Endothelial cell of umbilical vein (primary cell): Measurements from ENCODE around the gene PPP4R4. TPM values are rescaled to one million over a fixed set of nuclear protein-coding genes. Genes with fewer than 3 reads are reported as not detected.

ENCODE experiments used
- BruUV-seq: library from RNA; stranded (reverse); fragments of 400-500 nt; replicated peaks from 2 replicates; lab custom pipeline; 2021; lab: Mats Ljungman, UMichigan
- CTCF ChIA-PET: fragments of 300-600, 350-600 bp; sonication (Branson Sonifier 250); formaldehyde crosslinking; loops from one replicate; lab custom pipeline; 2021; ENCODE audit warnings: antibody characterized with exemption, inconsistent platforms; lab: Charles Lee
- POLR2A ChIA-PET: fragments of 300-600, 350-600 bp; sonication (Branson Sonifier 250); formaldehyde crosslinking; loops from one replicate; lab custom pipeline; 2021; ENCODE audit warnings: antibody characterized with exemption, inconsistent platforms; lab: Charles Lee
- DNase-seq: peaks from one replicate; pipeline ENCODE4 v3.0.0-alpha.2; 2011; ENCODE audit warnings: low read depth, low spot score
- FAIRE-seq: peaks from 2 replicates; lab custom pipeline; 2011; peaks lifted over from hg19 to GRCh38; lab: Jason Lieb, UNC
- H2AFZ ChIP-seq: 2 replicates; pipeline ENCODE4 v1.6.0; 2012; ENCODE audit warnings: low read depth, low read length, control low read depth, inconsistent platforms
- H3K27ac ChIP-seq: 2 replicates; pipeline ENCODE4 v1.5.1; 2011; ENCODE audit warnings: low read depth, mild to moderate bottlenecking, control low read depth, low read length, moderate library complexity; ENCODE audit not compliant: insufficient read depth
- H3K27me3 ChIP-seq, 2 experiments: 2 replicates each; pipeline versions ENCODE4 v1.6.0 to v1.6.1; 2011; ENCODE audit warnings: low read length in 2 of 2, mixed read lengths in 1 of 2; ENCODE audit not compliant: control insufficient read depth in 2 of 2, insufficient read depth in 2 of 2
- H3K36me3 ChIP-seq, 2 experiments: 2 replicates in 1 of 2; 3 replicates in 1 of 2; pipeline ENCODE4 v1.5.1; 2011; ENCODE audit warnings: low read length in 2 of 2, mild to moderate bottlenecking in 1 of 2, moderate library complexity in 1 of 2; ENCODE audit not compliant: control insufficient read depth in 2 of 2, insufficient read depth in 2 of 2; ENCODE audit errors: extremely low read depth in 1 of 2
- H3K4me1 ChIP-seq: 3 replicates; pipeline ENCODE4 v1.5.1; 2011; ENCODE audit warnings: mild to moderate bottlenecking, low read length; ENCODE audit not compliant: control insufficient read depth, insufficient read depth; ENCODE audit errors: extremely low read depth
- H3K4me2 ChIP-seq: 2 replicates; pipeline ENCODE4 v1.6.1; 2011; ENCODE audit warnings: low read length, control low read depth, mixed read lengths; ENCODE audit not compliant: insufficient read depth
- H3K4me3 ChIP-seq, 3 experiments: fragments of 200-600 bp in 1 of 3; sonication (generic), shearing (Covaris generic) in 1 of 3; replicated peaks in 1 of 3; 2 replicates each; pipeline ENCODE4 v1.5.1; 2011 to 2016; ENCODE audit warnings: control low read depth in 3 of 3, low read length in 3 of 3, mild to moderate bottlenecking in 2 of 3, inconsistent platforms in 1 of 3, low read depth in 1 of 3, moderate library complexity in 1 of 3; ENCODE audit not compliant: insufficient read depth in 1 of 3
- H3K79me2 ChIP-seq: 2 replicates; pipeline ENCODE4 v1.6.0; 2012; ENCODE audit warnings: low read length, inconsistent platforms; ENCODE audit not compliant: control insufficient read depth, insufficient read depth
- H3K9ac ChIP-seq: replicated peaks from 2 replicates; pipeline ENCODE3; 2011; ENCODE audit warnings: low read length, control low read depth; ENCODE audit not compliant: insufficient read depth; ENCODE audit errors: extremely low read depth
- H3K9me1 ChIP-seq: replicated peaks from 3 replicates; pipeline ENCODE4 v1.6.0; 2011; ENCODE audit warnings: mild to moderate bottlenecking, low read length; ENCODE audit not compliant: control insufficient read depth, insufficient read depth; ENCODE audit errors: extremely low read depth
- H3K9me3 ChIP-seq: replicated peaks from 2 replicates; pipeline ENCODE4 v1.5.1; 2012; ENCODE audit warnings: low read length, inconsistent platforms; ENCODE audit not compliant: control insufficient read depth, insufficient read depth
- H4K20me1 ChIP-seq: replicated peaks from 2 replicates; pipeline ENCODE3; 2011; ENCODE audit warnings: mild to moderate bottlenecking, low read length; ENCODE audit not compliant: control insufficient read depth, insufficient read depth; ENCODE audit errors: extremely low read depth
- EZH2 ChIP-seq: IDR thresholded peaks from 2 replicates; pipeline ENCODE4 v1.6.1; 2012; ENCODE audit warnings: borderline replicate concordance, low read depth, mild to moderate bottlenecking, moderate library complexity, low read length, inconsistent platforms; ENCODE audit not compliant: severe bottlenecking
- FOS ChIP-seq: IDR thresholded peaks from 2 replicates; pipeline ENCODE4 v1.6.1; 2011; ENCODE audit warnings: mild to moderate bottlenecking, low read length, moderate library complexity, borderline replicate concordance; ENCODE audit not compliant: insufficient read depth
- GATA2 ChIP-seq: IDR thresholded peaks from 2 replicates; pipeline ENCODE4 v1.7.0; 2011; ENCODE audit warnings: low read depth, mild to moderate bottlenecking, moderate library complexity, mixed read lengths, low read length; ENCODE audit not compliant: insufficient read length, insufficient read depth
- JUN ChIP-seq: IDR thresholded peaks from 2 replicates; pipeline ENCODE4 v1.6.1; 2011; ENCODE audit warnings: borderline replicate concordance, low read depth; ENCODE audit not compliant: insufficient read length, insufficient read depth
- MYC ChIP-seq: IDR thresholded peaks from one replicate; pipeline ENCODE4 v1.6.1; 2011; ENCODE audit warnings: mild to moderate bottlenecking, low read depth, low read length
- POLR2A ChIP-seq: IDR thresholded peaks from 2 replicates; pipeline ENCODE4 v1.6.1; 2012; ENCODE audit warnings: low read depth, mild to moderate bottlenecking, control low read depth, low read length
- POLR2AphosphoS5 ChIP-seq: IDR thresholded peaks from 2 replicates; pipeline ENCODE4 v1.6.1; 2012; ENCODE audit warnings: low read depth, mild to moderate bottlenecking, control low read depth, low read length, moderate library complexity; ENCODE audit not compliant: insufficient read depth
- dilution Hi-C: fragments of 300-500 bp; cut with MboI; formaldehyde crosslinking; loops from one replicate; pipeline ENCODE4 v1.15.0; 2019; ENCODE audit warnings: low sequenced_read_pairs; ENCODE audit not compliant: extremely low pct_ligation_motif_present
- intact Hi-C: fragments of 100-400 bp; cut with micrococcal nuclease; formaldehyde crosslinking; loops from one replicate; pipeline ENCODE4 v1.10.0; 2022
- polyA plus RNA-seq, 4 experiments: library from polyadenylated mRNA; depleted of rRNA in 3 of 4; stranded (reverse) in 3 of 4; unstranded in 1 of 4; fragments of >200 nt; gene quantifications; 2 replicates each; pipeline versions ENCODE4 v1.2.1 to v1.2.3, GENCODE V29; 2011 to 2012; ENCODE audit warnings: missing spikeins in 1 of 4
- total RNA-seq: library from RNA; stranded (reverse); gene quantifications from 2 replicates; pipeline ENCODE4 v1.2.3, GENCODE V29; 2021
- TF ChIP-seq, protein P1 (sequence below): IDR thresholded peaks from 2 replicates; pipeline ENCODE4 v1.6.1; 2011; ENCODE audit not compliant: insufficient read depth, insufficient read length
- TF ChIP-seq, protein P2 (sequence below), 2 donors: IDR thresholded peaks; 1 replicate in 1 of 2; 2 replicates in 1 of 2; pipeline ENCODE4 v1.5.1; 2011; ENCODE audit warnings: low read length in 2 of 2, mild to moderate bottlenecking in 2 of 2, moderate library complexity in 2 of 2, control low read depth in 1 of 2, inconsistent platforms in 1 of 2, low read depth in 1 of 2; ENCODE audit not compliant: insufficient read depth in 1 of 2; ENCODE audit errors: extremely low read depth in 1 of 2

Gene PPP4R4
- total and polyA plus RNA-seq, 2 donors (not counting 3 experiments of a cell fraction or from before 2014, with no cell fraction given) = not detected

- no peak for DNase-seq
- dilution Hi-C loops = no loop called here
- BruUV-seq = no TSS peak
- TF ChIP-seq EZH2 (no peak), POLR2A (no peak), POLR2AphosphoS5 (no peak), FOS (no peak), GATA2 (no peak), JUN (no peak), MYC (no peak)
- TF ChIP-seq, protein P1, sequence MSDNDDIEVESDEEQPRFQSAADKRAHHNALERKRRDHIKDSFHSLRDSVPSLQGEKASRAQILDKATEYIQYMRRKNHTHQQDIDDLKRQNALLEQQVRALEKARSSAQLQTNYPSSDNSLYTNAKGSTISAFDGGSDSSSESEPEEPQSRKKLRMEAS = no peak
- TF ChIP-seq, protein P2, sequence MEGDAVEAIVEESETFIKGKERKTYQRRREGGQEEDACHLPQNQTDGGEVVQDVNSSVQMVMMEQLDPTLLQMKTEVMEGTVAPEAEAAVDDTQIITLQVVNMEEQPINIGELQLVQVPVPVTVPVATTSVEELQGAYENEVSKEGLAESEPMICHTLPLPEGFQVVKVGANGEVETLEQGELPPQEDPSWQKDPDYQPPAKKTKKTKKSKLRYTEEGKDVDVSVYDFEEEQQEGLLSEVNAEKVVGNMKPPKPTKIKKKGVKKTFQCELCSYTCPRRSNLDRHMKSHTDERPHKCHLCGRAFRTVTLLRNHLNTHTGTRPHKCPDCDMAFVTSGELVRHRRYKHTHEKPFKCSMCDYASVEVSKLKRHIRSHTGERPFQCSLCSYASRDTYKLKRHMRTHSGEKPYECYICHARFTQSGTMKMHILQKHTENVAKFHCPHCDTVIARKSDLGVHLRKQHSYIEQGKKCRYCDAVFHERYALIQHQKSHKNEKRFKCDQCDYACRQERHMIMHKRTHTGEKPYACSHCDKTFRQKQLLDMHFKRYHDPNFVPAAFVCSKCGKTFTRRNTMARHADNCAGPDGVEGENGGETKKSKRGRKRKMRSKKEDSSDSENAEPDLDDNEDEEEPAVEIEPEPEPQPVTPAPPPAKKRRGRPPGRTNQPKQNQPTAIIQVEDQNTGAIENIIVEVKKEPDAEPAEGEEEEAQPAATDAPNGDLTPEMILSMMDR (IDR thresholded peaks at IDR 0.05; ENCODE audit: extremely low read depth in 1 of 2, insufficient read depth in 1 of 2, low read depth in 1 of 2, low read length in 2 of 2) = no peak
- POLR2A ChIA-PET = no interaction called here
- Histone ChIP-seq H3K36me3 (no peaks in the 10 kb centered on the region), H3K4me3 (no peak overlapping the region), H2AFZ (no peak overlapping the region), H3K4me2 (no peak overlapping the region), H3K4me1 (no peaks in the 10 kb centered on the region), H3K9me1 (no peaks in the 10 kb centered on the region), H3K27me3 (no peaks in the 10 kb centered on the region), H3K79me2 (no peaks in the 10 kb centered on the region), H3K9ac (no peak overlapping the region), H3K27ac (no peak overlapping the region), H4K20me1 (no peaks in the 10 kb centered on the region), H3K9me3 (no peaks in the 10 kb centered on the region)
- CTCF ChIA-PET = no interaction called here
- FAIRE-seq = no peak
- intact Hi-C loops = no loop called here
Measured at GRCh38 chr14:94310248-94310647, 136.1 kb downstream of the PPP4R4 start.
